GM03348 (cell line): ENCODE results near the gene CLRN3.
A peak's percentile ranks its signal among the peaks of the same experiment; 100 is the strongest.

Experiments
- DNase-seq: peaks from one replicate; pipeline ENCODE4 v3.0.0; 2012; ENCODE audit warnings: low spot score

The CLRN3 gene

GRCh38 chr10:127899766-127900387, 7.1 kb upstream of the CLRN3 start:
- no peak for DNase-seq

- DNase-seq = no peak
Measured at GRCh38 chr10:127897177-127897576, 4.4 kb upstream of the CLRN3 start.

- DNase-seq = no peak
Measured at GRCh38 chr10:127896590-127896989, 3.8 kb upstream of the CLRN3 start.

- no peak for DNase-seq
Measured at GRCh38 chr10:127894146-127894545, 1.4 kb upstream of the CLRN3 start.

GRCh38 chr10:127890832-127891334, 1.9 kb downstream of the CLRN3 start:
- no peak for DNase-seq

- DNase-seq = no peak
Measured at GRCh38 chr10:127890216-127890615, 2.5 kb downstream of the CLRN3 start.

- DNase-seq = peak; percentile 41
Measured at GRCh38 chr10:127889605-127890195, 3.0 kb downstream of the CLRN3 start.

GRCh38 chr10:127888521-127889312, 4.0 kb downstream of the CLRN3 start:
- DNase-seq = no peak

- no peak for DNase-seq
Measured at GRCh38 chr10:127887541-127888415, 5.0 kb downstream of the CLRN3 start.

GRCh38 chr10:127886371-127887051, 6.2 kb downstream of the CLRN3 start:
- DNase-seq = no peak

- DNase-seq = no peak
Measured at GRCh38 chr10:127884501-127884900, 8.2 kb downstream of the CLRN3 start.

- no peak for DNase-seq
Measured at GRCh38 chr10:127883516-127883915, 9.2 kb downstream of the CLRN3 start.

GRCh38 chr10:127882801-127883459, 9.8 kb downstream of the CLRN3 start:
- DNase-seq = no peak

GRCh38 chr10:127882391-127882790, 10.3 kb downstream of the CLRN3 start:
- no peak for DNase-seq

GRCh38 chr10:127881262-127881661, 11.5 kb downstream of the CLRN3 start:
- DNase-seq = no peak

GRCh38 chr10:127880557-127880956, 12.2 kb downstream of the CLRN3 start:
- no peak for DNase-seq

GRCh38 chr10:127878475-127879055, 14.2 kb downstream of the CLRN3 start:
- no peak for DNase-seq

- no peak for DNase-seq
Measured at GRCh38 chr10:127877699-127878098, 15.0 kb downstream of the CLRN3 start.

GRCh38 chr10:127877116-127877515, 15.6 kb downstream of the CLRN3 start:
- DNase-seq = no peak

GRCh38 chr10:127875916-127876315, 16.8 kb downstream of the CLRN3 start:
- DNase-seq = no peak

- no peak for DNase-seq
Measured at GRCh38 chr10:127875449-127875765, 17.3 kb downstream of the CLRN3 start.
